Hepatocyte (in vitro differentiated cells): Measurements from ENCODE around the gene ISM1. TPM values are rescaled to one million over a fixed set of nuclear protein-coding genes. Genes with fewer than 3 reads are reported as not detected.

Experiments used
- DNase-seq: peaks from one replicate; pipeline ENCODE4 v3.0.0-alpha.2; 2016; ENCODE audit warnings: low spot score
- H2AFZ ChIP-seq: fragments of 200-600 bp; sonication (generic); 2 replicates; pipeline ENCODE4 v1.6.0; 2016; ENCODE audit warnings: antibody characterized with exemption, mild to moderate bottlenecking
- H3K27ac ChIP-seq: fragments of 200-600 bp; sonication (generic); 2 replicates; pipeline ENCODE4 v1.5.1; 2016; ENCODE audit warnings: mild to moderate bottlenecking
- H3K27me3 ChIP-seq: fragments of 200-600 bp; sonication (generic); 2 replicates; pipeline ENCODE4 v1.6.1; 2016
- H3K36me3 ChIP-seq: fragments of 200-600 bp; sonication (generic); replicated peaks from 2 replicates; pipeline ENCODE4 v1.5.1; 2016; ENCODE audit warnings: low read depth; ENCODE audit not compliant: insufficient read depth
- H3K4me1 ChIP-seq: fragments of 200-600 bp; sonication (generic); 2 replicates; pipeline ENCODE4 v1.5.1; 2016; ENCODE audit warnings: mild to moderate bottlenecking, moderate library complexity; ENCODE audit not compliant: insufficient read depth
- H3K4me2 ChIP-seq: fragments of 200-600 bp; sonication (generic); 2 replicates; pipeline ENCODE4 v1.6.0; 2016
- H3K4me3 ChIP-seq: fragments of 200-600 bp; sonication (generic); 2 replicates; pipeline ENCODE4 v1.5.1; 2016; ENCODE audit warnings: mild to moderate bottlenecking
- H3K79me2 ChIP-seq: fragments of 200-600 bp; sonication (generic); 2 replicates; pipeline ENCODE4 v1.6.0; 2017; ENCODE audit warnings: mild to moderate bottlenecking
- H3K9me2 ChIP-seq: fragments of 200-600 bp; sonication (generic); replicated peaks from 2 replicates; pipeline ENCODE4 v1.6.0; 2017; ENCODE audit warnings: mild to moderate bottlenecking; ENCODE audit not compliant: insufficient read depth
- H3K9me3 ChIP-seq: fragments of 200-600 bp; sonication (generic); 2 replicates; pipeline ENCODE4 v1.5.1; 2016; ENCODE audit warnings: low read depth, mild to moderate bottlenecking
- H4K20me1 ChIP-seq: fragments of 200-600 bp; sonication (generic); 2 replicates; pipeline ENCODE4 v1.6.0; 2016; ENCODE audit warnings: mild to moderate bottlenecking; ENCODE audit not compliant: insufficient read depth, poor library complexity, severe bottlenecking
- CTCF ChIP-seq: fragments of 200-600 bp; sonication (generic); IDR thresholded peaks from 2 replicates; pipeline ENCODE4 v1.5.1; 2016; ENCODE audit warnings: antibody characterized with exemption, mild to moderate bottlenecking; ENCODE audit not compliant: poor library complexity
- EZH2 ChIP-seq: fragments of 200-600 bp; sonication (generic); IDR thresholded peaks from 2 replicates; pipeline ENCODE4 v1.6.1; 2016; ENCODE audit warnings: antibody characterized with exemption, mild to moderate bottlenecking, borderline replicate concordance
- EZH2phosphoT487 ChIP-seq: fragments of 200-600 bp; sonication (generic); IDR thresholded peaks from one replicate; pipeline ENCODE4 v1.6.1; 2018; ENCODE audit warnings: antibody characterized with exemption, mild to moderate bottlenecking, low read depth, moderate library complexity; ENCODE audit not compliant: unreplicated experiment, severe bottlenecking
- WGBS: methylation state at CpG from one replicate; pipeline ENCODE4 v1.1.6; 2016; ENCODE audit warnings: low lambda C conversion rate; ENCODE audit errors: missing lambda C conversion rate; 5-methylcytosine and 5-hydroxymethylcytosine counted together
- polyA plus RNA-seq: library from polyadenylated mRNA; unstranded; fragments of >200 nt; fragmentation: Nextera tagmentation; extraction: Ambion mirVana; gene quantifications from 2 replicates; pipeline ENCODE4 v1.2.1, GENCODE V29; 2016
- total RNA-seq: library from RNA; depleted of rRNA; stranded (reverse); fragments of >200 nt; gene quantifications from 2 replicates; pipeline ENCODE4 v1.2.3, GENCODE V29; 2014

Gene ISM1
- total and polyA plus RNA-seq, 2 experiments from 2014 or later, result 0.76 to 1.7 TPM

- H4K20me1 ChIP-seq, result no peaks in the 10 kb centered on the region
- no peak overlapping the region for H3K27ac ChIP-seq
- H3K9me3 ChIP-seq, result no peaks in the 10 kb centered on the region
- 88% methylated on average over 8 of the region's 8 CpGs for WGBS
- no peak for TF ChIP-seq EZH2phosphoT487
- no peak overlapping the region for H3K4me3 ChIP-seq
- H3K4me2 ChIP-seq, result no peak overlapping the region
- no peaks in the 10 kb centered on the region for H3K79me2 ChIP-seq
- no peak overlapping the region for H2AFZ ChIP-seq
- DNase-seq, result no peak
- H3K9me2 ChIP-seq, result no peaks in the 10 kb centered on the region
- peaks cover 16% of the 10 kb centered on the region for H3K4me1 ChIP-seq
- no peaks in the 10 kb centered on the region for H3K27me3 ChIP-seq
- no peaks in the 10 kb centered on the region for H3K36me3 ChIP-seq
Measured at GRCh38 chr20:13295637-13296036, 74.6 kb downstream of the ISM1 start.

GRCh38 chr20:13296070-13296469 lies 75.0 kb downstream of the ISM1 start:
- Histone ChIP-seq H3K36me3 (no peaks in the 10 kb centered on the region), H3K4me3 (no peak overlapping the region), H2AFZ (no peak overlapping the region), H3K27ac (no peak overlapping the region), H4K20me1 (no peaks in the 10 kb centered on the region), H3K4me1 (peaks cover 14% of the 10 kb centered on the region), H3K79me2 (no peaks in the 10 kb centered on the region), H3K9me2 (no peaks in the 10 kb centered on the region), H3K9me3 (no peaks in the 10 kb centered on the region), H3K27me3 (no peaks in the 10 kb centered on the region), H3K4me2 (no peak overlapping the region)
- 74% methylated on average over 4 of the region's 4 CpGs for WGBS
- DNase-seq, result no peak
- TF ChIP-seq EZH2phosphoT487, result no peak
- TF ChIP-seq EZH2, result no peak
- TF ChIP-seq CTCF, result no peak

- peak; percentile 27 for DNase-seq
- Histone ChIP-seq H4K20me1 (no peaks in the 10 kb centered on the region), H3K9me2 (no peaks in the 10 kb centered on the region), H3K9me3 (no peaks in the 10 kb centered on the region), H3K4me1 (peaks cover 15% of the 10 kb centered on the region), H3K4me3 (no peak overlapping the region), H3K79me2 (no peaks in the 10 kb centered on the region), H3K27me3 (no peaks in the 10 kb centered on the region), H2AFZ (no peak overlapping the region), H3K4me2 (no peak overlapping the region), H3K36me3 (no peaks in the 10 kb centered on the region), H3K27ac (peak overlapping the region; percentile 44)
- 69% methylated on average over 5 of the region's 5 CpGs for WGBS
- TF ChIP-seq EZH2phosphoT487 (no peak), CTCF (no peak), EZH2 (no peak)
Measured at GRCh38 chr20:13297147-13297899, 76.2 kb downstream of the ISM1 start.

GRCh38 chr20:13298692-13299373 lies 77.8 kb downstream of the ISM1 start:
- no peak for TF ChIP-seq CTCF
- no peak for TF ChIP-seq EZH2
- no peaks in the 10 kb centered on the region for H3K27me3 ChIP-seq
- no peaks in the 10 kb centered on the region for H3K79me2 ChIP-seq
- no peaks in the 10 kb centered on the region for H4K20me1 ChIP-seq
- peaks cover 15% of the 10 kb centered on the region for H3K4me1 ChIP-seq
- H3K4me2 ChIP-seq, result no peak overlapping the region
- H3K27ac ChIP-seq, result no peak overlapping the region
- H3K4me3 ChIP-seq, result no peak overlapping the region
- WGBS, result 95% methylated on average over 29 of the region's 29 CpGs
- no peak for DNase-seq
- no peaks in the 10 kb centered on the region for H3K9me3 ChIP-seq
- no peak overlapping the region for H2AFZ ChIP-seq
- no peaks in the 10 kb centered on the region for H3K9me2 ChIP-seq
- H3K36me3 ChIP-seq, result no peaks in the 10 kb centered on the region
